BE2C (cell line): ENCODE results near the gene LACTBL1.

Source experiments
- DNase-seq: peaks from one replicate; pipeline ENCODE4 v3.0.0-alpha.2; 2020
- H3K27me3 ChIP-seq: fragments of 250-450 bp; sonication (Bioruptor Pico); 2 replicates; pipeline ENCODE4 v1.5.1; 2020; ENCODE audit warnings: mild to moderate bottlenecking
- H3K36me3 ChIP-seq: fragments of 250-450 bp; sonication (Bioruptor Pico); 2 replicates; pipeline ENCODE4 v1.5.1; 2020; ENCODE audit warnings: mild to moderate bottlenecking
- H3K4me1 ChIP-seq: fragments of 250-450 bp; sonication (Bioruptor Pico); 2 replicates; pipeline ENCODE4 v1.5.1; 2020
- H3K4me3 ChIP-seq: 2 replicates; pipeline ENCODE4 v1.5.1; 2011; ENCODE audit warnings: low read depth, low read length
- H3K9me3 ChIP-seq: fragments of 250-450 bp; sonication (Bioruptor Pico); 2 replicates; pipeline ENCODE4 v1.5.1; 2020
- CTCF ChIP-seq: IDR thresholded peaks from 2 replicates; pipeline ENCODE4 v1.5.1; 2012; ENCODE audit warnings: mild to moderate bottlenecking, low read depth, low read length

The LACTBL1 gene

GRCh38 chr1:22915231-22915630, 57.4 kb downstream of the LACTBL1 start:
- H3K36me3 ChIP-seq: no peaks in the 10 kb centered on the region
- H3K4me1 ChIP-seq: no peaks in the 10 kb centered on the region
- no peak overlapping the region for H3K4me3 ChIP-seq
- no peak for DNase-seq
- TF ChIP-seq CTCF: no peak
- H3K27me3 ChIP-seq: no peaks in the 10 kb centered on the region
- no peaks in the 10 kb centered on the region for H3K9me3 ChIP-seq

DNA sequence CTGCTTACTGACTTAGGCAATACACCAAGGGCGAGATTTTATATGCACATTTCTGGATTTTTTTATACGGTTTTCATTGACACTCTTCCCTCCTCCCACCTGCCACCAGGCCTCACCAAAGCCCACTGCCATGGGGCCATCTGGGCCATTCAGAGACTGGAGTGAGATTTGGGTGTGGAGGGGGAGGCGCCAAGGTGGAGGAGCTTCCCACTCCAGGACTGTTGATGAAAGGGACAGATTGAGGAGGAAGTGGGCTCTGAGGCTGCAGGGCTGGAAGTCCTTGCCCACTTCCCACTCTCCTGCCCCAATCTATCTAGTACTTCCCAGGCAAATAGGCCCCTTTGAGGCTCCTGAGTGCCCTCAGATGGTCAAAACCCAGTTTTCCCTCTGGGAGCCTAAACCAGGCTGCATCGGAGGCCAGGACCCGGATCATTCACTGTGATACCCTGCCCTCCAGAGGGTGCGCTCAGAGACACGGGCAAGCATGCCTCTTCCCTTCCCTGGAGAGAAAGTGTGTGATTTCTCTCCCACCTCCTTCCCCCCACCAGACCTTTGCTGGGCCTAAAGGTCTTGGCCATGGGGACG, 57.9 kb downstream of the LACTBL1 start:
- no peak for DNase-seq
- no peak overlapping the region for H3K4me3 ChIP-seq
- H3K27me3 ChIP-seq: no peaks in the 10 kb centered on the region

GRCh38 chr1:22914156-22914555, 58.5 kb downstream of the LACTBL1 start:
- Histone ChIP-seq H3K36me3 (no peaks in the 10 kb centered on the region), H3K4me3 (no peak overlapping the region), H3K4me1 (no peaks in the 10 kb centered on the region), H3K9me3 (no peaks in the 10 kb centered on the region), H3K27me3 (no peaks in the 10 kb centered on the region)
- DNase-seq: no peak
- no peak for TF ChIP-seq CTCF

More for the DNA sequence above, 57.9 kb downstream of the LACTBL1 start:
- Histone ChIP-seq H3K36me3 (no peaks in the 10 kb centered on the region), H3K9me3 (no peaks in the 10 kb centered on the region), H3K4me1 (no peaks in the 10 kb centered on the region)
- TF ChIP-seq CTCF: no peak

DNA sequence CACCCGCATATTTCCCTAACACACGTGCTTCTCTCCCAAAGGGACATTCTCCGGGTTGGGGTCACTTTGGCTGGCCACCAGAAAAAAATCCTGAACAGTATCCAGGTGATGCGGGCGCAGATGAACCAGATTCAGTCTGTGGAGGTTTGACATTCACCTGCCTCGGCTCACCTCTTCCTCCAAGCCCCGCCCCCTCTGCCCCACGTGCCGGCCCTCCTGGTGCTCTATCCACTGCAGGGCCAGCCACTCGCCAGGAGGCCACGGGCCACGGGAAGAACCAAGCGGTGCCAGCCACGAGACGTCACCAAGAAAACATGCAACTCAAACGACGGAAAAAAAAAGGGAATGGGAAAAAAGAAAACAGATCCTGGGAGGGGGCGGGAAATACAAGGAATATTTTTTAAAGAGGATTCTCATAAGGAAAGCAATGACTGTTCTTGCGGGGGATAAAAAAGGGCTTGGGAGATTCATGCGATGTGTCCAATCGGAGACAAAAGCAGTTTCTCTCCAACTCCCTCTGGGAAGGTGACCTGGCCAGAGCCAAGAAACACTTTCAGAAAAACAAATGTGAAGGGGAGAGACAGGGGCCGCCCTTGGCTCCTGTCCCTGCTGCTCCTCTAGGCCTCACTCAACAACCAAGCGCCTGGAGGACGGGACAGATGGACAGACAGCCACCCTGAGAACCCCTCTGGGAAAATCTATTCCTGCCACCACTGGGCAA, 59.1 kb downstream of the LACTBL1 start:
- Histone ChIP-seq H3K4me1 (no peaks in the 10 kb centered on the region), H3K9me3 (no peaks in the 10 kb centered on the region), H3K36me3 (no peaks in the 10 kb centered on the region), H3K27me3 (no peaks in the 10 kb centered on the region), H3K4me3 (no peak overlapping the region)
- DNase-seq: no peak
- no peak for TF ChIP-seq CTCF

- H3K4me3 ChIP-seq: no peak overlapping the region
- DNase-seq: no peak
- no peaks in the 10 kb centered on the region for H3K4me1 ChIP-seq
- no peaks in the 10 kb centered on the region for H3K9me3 ChIP-seq
- H3K27me3 ChIP-seq: no peaks in the 10 kb centered on the region
- no peak for TF ChIP-seq CTCF
- H3K36me3 ChIP-seq: no peaks in the 10 kb centered on the region
Observed at GRCh38 chr1:22912311-22912710, 60.4 kb downstream of the LACTBL1 start.

GRCh38 chr1:22910986-22911651, 61.5 kb downstream of the LACTBL1 start:
- no peaks in the 10 kb centered on the region for H3K4me1 ChIP-seq
- DNase-seq: no peak
- no peak for TF ChIP-seq CTCF
- H3K36me3 ChIP-seq: no peaks in the 10 kb centered on the region
- no peak overlapping the region for H3K4me3 ChIP-seq
- no peaks in the 10 kb centered on the region for H3K9me3 ChIP-seq
- no peaks in the 10 kb centered on the region for H3K27me3 ChIP-seq
